GM12891 (cell line): Measurements from ENCODE around the gene C16orf87.

ENCODE experiments used
- POLR2A ChIP-seq: IDR thresholded peaks from 2 replicates; pipeline ENCODE4 v1.6.1; 2011; ENCODE audit warnings: low read depth, low read length, control low read depth
- POLR2AphosphoS5 ChIP-seq: IDR thresholded peaks from 2 replicates; pipeline ENCODE4 v1.6.1; 2011; ENCODE audit warnings: low read depth, low read length, control low read depth
- POU2F2 ChIP-seq: IDR thresholded peaks from 2 replicates; pipeline ENCODE4 v1.6.1; 2011; ENCODE audit warnings: low read depth, mild to moderate bottlenecking, control low read depth, low read length, moderate library complexity
- TAF1 ChIP-seq: IDR thresholded peaks from 2 replicates; pipeline ENCODE4 v1.6.1; 2011; ENCODE audit warnings: low read depth, low read length, control low read depth

DNA sequence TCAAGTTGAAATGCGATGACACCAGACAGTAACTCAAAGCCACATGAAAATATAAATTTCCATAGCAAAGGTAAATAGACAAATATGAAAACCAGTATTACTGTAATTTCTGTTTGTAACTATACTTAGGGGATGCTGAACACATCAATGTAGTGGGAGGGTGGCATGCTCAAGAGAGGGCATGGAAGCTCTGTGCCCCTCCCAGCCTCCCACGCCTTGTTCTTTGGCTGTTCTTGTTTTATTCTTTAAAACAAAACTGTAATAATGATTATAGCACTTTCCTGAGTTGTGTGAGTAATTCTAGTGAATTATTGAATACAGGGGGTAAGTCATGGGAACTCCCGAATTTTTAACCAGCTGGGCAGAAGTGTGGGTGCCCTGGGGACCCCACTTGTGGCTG is 42.2 kb upstream of the C16orf87 start:
- no peak for TF ChIP-seq POLR2A
- TF ChIP-seq TAF1 = no peak
- no peak for TF ChIP-seq POLR2AphosphoS5
- TF ChIP-seq POU2F2 = no peak
